Pancreas (tissue), 10 donors: Measurements from ENCODE around the gene ABCA6. TPM values are rescaled to one million over a fixed set of nuclear protein-coding genes. Genes with fewer than 3 reads are reported as not detected.
A peak's percentile ranks its signal among the peaks of the same experiment; 100 is the strongest.

Experiments used
- ATAC-seq, 4 donors: fragments of 200-7000 bp; cut with Tn5 transposase; one replicate each; pipeline versions ENCODE4 v1.8.0 to v1.9.1; 2020; ENCODE audit warnings: mild to moderate bottlenecking in 4 of 4, moderate library complexity in 4 of 4
- DNase-seq, 6 donors: peaks; one replicate each; pipeline ENCODE4 v3.0.0-alpha.2; 2020
- FAIRE-seq: peaks from 2 replicates; lab custom pipeline; 2012; peaks lifted over from hg19 to GRCh38; lab: Jason Lieb, UNC
- H3K27ac ChIP-seq, 4 donors: fragments of 200-600 bp; sonication (generic); 1 replicate in 3 of 4; 2 replicates in 1 of 4; pipeline versions ENCODE4 v1.5.0 to v1.8.0; 2020
- H3K27me3 ChIP-seq, 4 donors: fragments of 200-600 bp; one replicate each; pipeline ENCODE4 v1.8.0; 2021
- H3K36me3 ChIP-seq, 3 donors: fragments of 200-600 bp; sonication (generic) in 1 of 3; one replicate each; pipeline versions ENCODE4 v1.5.0 to v1.8.0; 2020 to 2021
- H3K4me1 ChIP-seq, 3 donors: fragments of 200-600 bp; one replicate each; pipeline ENCODE4 v1.8.0; 2021
- H3K4me3 ChIP-seq, 4 donors: fragments of 200-600 bp; sonication (generic) in 2 of 4; one replicate each; pipeline versions ENCODE4 v1.5.0 to v1.8.0; 2020 to 2021
- H3K9me3 ChIP-seq, 4 donors: fragments of 200-600 bp; one replicate each; pipeline ENCODE4 v1.8.0; 2021
- WGBS, 2 donors: extraction: QIAGEN DNeasy Blood & Tissue Kit; methylation state at CpG; one replicate each; pipeline ENCODE4 v1.1.7; 2013; 5-methylcytosine and 5-hydroxymethylcytosine counted together
- intact Hi-C, 3 donors: fragments of 100-400 bp; cut with DNase I; formaldehyde crosslinking; loops; one replicate each; pipeline versions ENCODE4 v1.11.1 to v1.14.2; 2022
- polyA plus RNA-seq, 2 donors: library from polyadenylated mRNA; stranded (reverse); fragments of 200-250 nt; gene quantifications; one replicate each; pipeline ENCODE4 v1.2.3, GENCODE V29; 2013
- total RNA-seq, 6 donors: library from RNA; stranded (reverse); fragmentation: NEBNext Ultra II Directional in 4 of 6; extraction: Animal tissue kit (Norgen Biotek cat#: 25700) in 4 of 6; gene quantifications; one replicate each; pipeline versions ENCODE4 v1.2.1 to v1.2.4, GENCODE V29; 2021 to 2023
- TF ChIP-seq, protein P1 (sequence below), 4 donors: fragments of 200-600 bp; sonication (generic) in 3 of 4; IDR thresholded peaks; one replicate each; pipeline versions ENCODE4 v1.5.0 to v1.8.0; 2021; ENCODE audit warnings: antibody characterized with exemption in 4 of 4
- donor health status: healthy with polysubstance abuse.
- donor health status: DM: no; HTN: no; CAD: no; lungs with moderate emphysema.
- donor health status: DM: no; HTN: no; CAD: no.
- donor health status: control.
- donor health status: control.
- donor health status: Bipolar disorder and iron deficiency.
- donor health status: DM: yes; HTN: yes; CAD: no.
- donor health status: DM: no; HTN: no; CAD: no.
- donor health status: DM: no; HTN: no; CAD: no.
- donor health status: DM: yes; HTN: yes; CAD: no.

ABCA6 gene
- total and polyA plus RNA-seq, 8 donors: 0.85 to 11.0 (median 4.1) TPM

DNA sequence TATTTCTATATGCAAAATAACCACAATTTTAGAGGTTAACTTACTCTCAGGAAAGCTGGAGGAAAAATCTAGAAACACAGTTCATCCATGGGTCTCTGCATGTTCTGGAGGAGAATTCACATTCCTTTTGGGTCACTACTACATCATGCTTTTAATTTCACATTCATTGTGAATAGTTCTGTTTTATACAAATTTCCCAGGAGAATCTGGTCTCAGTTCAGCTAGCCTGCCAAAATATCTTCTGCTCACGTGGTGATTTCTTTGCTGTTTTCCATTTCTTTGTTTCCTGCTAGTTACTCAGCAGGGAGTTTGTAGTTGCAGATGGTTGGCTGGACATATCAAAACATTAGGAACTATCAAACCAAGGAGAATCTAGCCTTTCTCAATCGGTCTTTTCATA, 80.9 kb downstream of the ABCA6 start, which contains the start of gene ABCA9:
Gene ABCA9, minus strand, starts transcription at position 106 of the 400 bp plus-strand sequence. CDS start 9,801 bp downstream, outside the sequence.
- Histone ChIP-seq H3K27ac (peak within 1 kb of the TSS in 2 of 4 donors; percentile 8 to 9), H3K4me3 (no peak within 1 kb of the TSS)

DNA sequence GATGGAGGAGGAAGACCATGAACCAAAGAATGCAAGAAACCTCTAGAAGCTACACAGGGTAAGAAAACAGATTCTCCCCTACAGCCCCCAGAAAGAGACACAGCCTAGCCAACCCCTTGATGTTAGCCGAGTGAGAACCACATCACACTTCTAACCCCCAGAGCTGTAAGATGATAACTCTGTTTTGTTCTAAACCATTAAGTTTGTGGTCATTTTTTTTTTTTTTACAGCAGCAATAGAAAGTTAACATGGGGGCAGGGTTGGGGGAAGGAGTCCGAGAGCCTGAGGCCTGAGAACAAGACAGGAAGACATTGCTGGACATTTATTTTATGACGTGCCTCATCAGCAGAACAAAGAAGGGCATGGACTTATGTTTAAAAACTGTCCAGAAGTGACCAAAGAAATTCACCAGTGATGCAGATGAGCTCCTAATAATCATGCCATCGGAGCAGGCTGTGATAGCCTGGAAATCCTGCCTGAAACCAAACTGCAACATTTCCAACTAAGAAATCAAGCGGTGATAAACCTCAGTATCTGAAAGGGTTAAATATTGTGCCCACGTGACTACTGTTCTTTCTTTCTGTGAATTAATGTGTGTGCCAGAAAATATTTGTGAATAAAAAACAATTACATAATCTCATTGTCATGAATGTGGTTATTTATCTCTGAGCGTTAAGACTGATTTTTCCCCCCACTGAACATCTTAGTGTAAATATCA, 82.1 kb downstream of the ABCA6 start:
- Histone ChIP-seq H3K27me3 (no peaks in the 10 kb centered on the region), H3K4me3 (no peak overlapping the region), H3K27ac (peak overlapping the region in 1 of 4 donors; percentile 9), H3K4me1 (no peaks in the 10 kb centered on the region), H3K36me3 (no peaks in the 10 kb centered on the region), H3K9me3 (no peaks in the 10 kb centered on the region)
- no peak for DNase-seq
- TF ChIP-seq, protein P1, sequence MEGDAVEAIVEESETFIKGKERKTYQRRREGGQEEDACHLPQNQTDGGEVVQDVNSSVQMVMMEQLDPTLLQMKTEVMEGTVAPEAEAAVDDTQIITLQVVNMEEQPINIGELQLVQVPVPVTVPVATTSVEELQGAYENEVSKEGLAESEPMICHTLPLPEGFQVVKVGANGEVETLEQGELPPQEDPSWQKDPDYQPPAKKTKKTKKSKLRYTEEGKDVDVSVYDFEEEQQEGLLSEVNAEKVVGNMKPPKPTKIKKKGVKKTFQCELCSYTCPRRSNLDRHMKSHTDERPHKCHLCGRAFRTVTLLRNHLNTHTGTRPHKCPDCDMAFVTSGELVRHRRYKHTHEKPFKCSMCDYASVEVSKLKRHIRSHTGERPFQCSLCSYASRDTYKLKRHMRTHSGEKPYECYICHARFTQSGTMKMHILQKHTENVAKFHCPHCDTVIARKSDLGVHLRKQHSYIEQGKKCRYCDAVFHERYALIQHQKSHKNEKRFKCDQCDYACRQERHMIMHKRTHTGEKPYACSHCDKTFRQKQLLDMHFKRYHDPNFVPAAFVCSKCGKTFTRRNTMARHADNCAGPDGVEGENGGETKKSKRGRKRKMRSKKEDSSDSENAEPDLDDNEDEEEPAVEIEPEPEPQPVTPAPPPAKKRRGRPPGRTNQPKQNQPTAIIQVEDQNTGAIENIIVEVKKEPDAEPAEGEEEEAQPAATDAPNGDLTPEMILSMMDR (IDR thresholded peaks at IDR 0.05): no peak
- ATAC-seq: no peak
- no peak for FAIRE-seq
- intact Hi-C loops: no loop called here
- WGBS, 2 donors: 64 to 69% methylated on average over 7 of the region's 7 CpGs

More for the DNA sequence above, 80.9 kb downstream of the ABCA6 start, which contains the start of gene ABCA9:
- Histone ChIP-seq H3K27me3 (no peaks in the 10 kb centered on the region), H3K9me3 (no peaks in the 10 kb centered on the region), H3K36me3 (no peaks in the 10 kb centered on the region), H3K4me1 (no peaks in the 10 kb centered on the region)
- TF ChIP-seq, protein P1 (IDR thresholded peaks at IDR 0.05): no peak
- ATAC-seq (peak in 3 of 4 donors; percentile 35 to 69 (median 51)), FAIRE-seq (no peak), DNase-seq (no peak)
- WGBS, 2 donors: 20 to 48% methylated on average over 2 of the region's 2 CpGs
- intact Hi-C loops: no loop called here

DNA sequence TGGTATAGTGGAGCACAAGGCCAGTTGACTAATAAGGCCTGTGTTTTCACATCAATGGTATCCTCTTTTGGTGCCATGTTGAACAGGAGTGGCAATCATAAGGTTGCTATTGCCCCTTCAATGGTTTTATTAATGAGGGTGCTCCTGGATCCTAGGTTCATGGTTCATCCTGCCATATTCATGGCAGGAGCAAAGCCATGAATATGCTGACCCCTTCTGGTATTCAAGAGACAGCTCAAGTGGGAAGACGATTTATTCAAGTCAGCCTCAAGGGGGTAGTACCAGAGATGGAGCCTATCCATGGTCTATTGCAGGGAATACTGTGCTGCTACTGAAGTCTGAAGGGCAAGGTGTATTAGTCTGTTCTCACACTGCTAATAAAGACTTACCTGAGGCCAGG, 83.5 kb downstream of the ABCA6 start:
- no peak overlapping the region for H3K4me3 ChIP-seq
- DNase-seq: no peak
- no peak overlapping the region for H3K27ac ChIP-seq
- intact Hi-C loops: no loop called here
- TF ChIP-seq, protein P1 (IDR thresholded peaks at IDR 0.05): peak in 1 of 4 donors; percentile 13
- H3K4me1 ChIP-seq: no peaks in the 10 kb centered on the region
- H3K9me3 ChIP-seq: no peaks in the 10 kb centered on the region
- 41 to 45% methylated on average over 1 of the region's 1 CpG for WGBS, 2 donors
- FAIRE-seq: no peak
- peak; percentile 53 to 85 (median 67) for ATAC-seq
- no peaks in the 10 kb centered on the region for H3K36me3 ChIP-seq
- H3K27me3 ChIP-seq: no peaks in the 10 kb centered on the region

DNA sequence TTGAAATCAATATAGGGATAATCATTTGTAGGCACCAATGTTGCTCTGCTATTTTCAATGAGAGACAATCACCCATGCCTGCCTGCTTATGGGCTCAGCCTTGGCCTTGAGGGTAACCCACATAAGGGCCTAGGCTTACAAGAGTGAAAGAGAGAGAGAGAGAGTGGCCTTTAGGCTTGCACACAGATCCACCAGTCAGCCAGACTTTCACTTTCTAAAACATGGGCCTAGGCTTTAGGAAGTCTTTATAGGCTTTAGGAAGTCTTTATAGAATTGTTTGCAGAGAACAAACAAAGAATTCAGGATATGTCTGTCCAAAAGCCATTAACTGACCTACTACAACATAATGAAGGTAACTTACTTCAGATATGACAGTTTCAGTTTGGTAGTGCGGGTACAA, 84.4 kb downstream of the ABCA6 start:
- no peak for ATAC-seq
- no peak for FAIRE-seq
- Histone ChIP-seq H3K4me1 (peaks cover 0 to 4% (median 0%) of the 10 kb centered on the region in 3 donors), H3K4me3 (no peak overlapping the region), H3K36me3 (no peaks in the 10 kb centered on the region), H3K9me3 (no peaks in the 10 kb centered on the region), H3K27me3 (no peaks in the 10 kb centered on the region), H3K27ac (no peak overlapping the region)
- DNase-seq: no peak
- TF ChIP-seq, protein P1 (IDR thresholded peaks at IDR 0.05): no peak
- WGBS, 2 donors: 79 to 83% methylated on average over 1 of the region's 1 CpG
- intact Hi-C loops: no loop called here
